Measurements from ENCODE around the gene APPL1. TPM values are rescaled to one million over a fixed set of nuclear protein-coding genes. Genes with fewer than 3 reads are reported as not detected.

Gene APPL1
- total and polyA plus RNA-seq, 2 donors (not counting 3 experiments of a cell fraction or from before 2014, with no cell fraction given), result 9.2 to 28.8 TPM

DNA sequence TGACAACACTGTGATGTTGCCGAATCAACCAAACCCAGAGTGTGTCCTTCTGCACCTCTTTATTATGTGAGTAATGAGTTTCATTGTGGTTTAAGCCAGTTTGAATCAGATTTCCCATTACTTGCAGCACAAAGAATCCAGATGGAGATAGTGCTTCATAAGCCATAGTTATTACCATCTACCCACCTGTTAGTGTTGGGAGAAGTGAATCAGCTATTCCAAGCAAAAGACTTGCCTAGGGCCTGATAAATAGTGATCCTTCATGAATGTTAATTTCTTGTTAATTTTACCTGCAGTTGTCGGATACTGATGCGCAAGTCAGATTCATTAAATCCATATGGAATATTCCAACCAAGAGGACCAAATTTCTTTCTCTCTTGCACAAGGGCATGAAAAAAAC, 86.7 kb downstream of the APPL1 start:
- FAIRE-seq (no peak), DNase-seq (ENCODE audit: low read depth, low spot score) (no peak)
- no peak for TF ChIP-seq GATA2 (IDR thresholded peaks at IDR 0.05; ENCODE audit: insufficient read depth, insufficient read length, low read depth, low read length)
- TF ChIP-seq, protein P1, sequence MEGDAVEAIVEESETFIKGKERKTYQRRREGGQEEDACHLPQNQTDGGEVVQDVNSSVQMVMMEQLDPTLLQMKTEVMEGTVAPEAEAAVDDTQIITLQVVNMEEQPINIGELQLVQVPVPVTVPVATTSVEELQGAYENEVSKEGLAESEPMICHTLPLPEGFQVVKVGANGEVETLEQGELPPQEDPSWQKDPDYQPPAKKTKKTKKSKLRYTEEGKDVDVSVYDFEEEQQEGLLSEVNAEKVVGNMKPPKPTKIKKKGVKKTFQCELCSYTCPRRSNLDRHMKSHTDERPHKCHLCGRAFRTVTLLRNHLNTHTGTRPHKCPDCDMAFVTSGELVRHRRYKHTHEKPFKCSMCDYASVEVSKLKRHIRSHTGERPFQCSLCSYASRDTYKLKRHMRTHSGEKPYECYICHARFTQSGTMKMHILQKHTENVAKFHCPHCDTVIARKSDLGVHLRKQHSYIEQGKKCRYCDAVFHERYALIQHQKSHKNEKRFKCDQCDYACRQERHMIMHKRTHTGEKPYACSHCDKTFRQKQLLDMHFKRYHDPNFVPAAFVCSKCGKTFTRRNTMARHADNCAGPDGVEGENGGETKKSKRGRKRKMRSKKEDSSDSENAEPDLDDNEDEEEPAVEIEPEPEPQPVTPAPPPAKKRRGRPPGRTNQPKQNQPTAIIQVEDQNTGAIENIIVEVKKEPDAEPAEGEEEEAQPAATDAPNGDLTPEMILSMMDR (IDR thresholded peaks at IDR 0.05; ENCODE audit: extremely low read depth in 1 of 2, insufficient read depth in 1 of 2, low read depth in 1 of 2, low read length in 2 of 2), result no peak
- TF ChIP-seq POLR2A (IDR thresholded peaks at IDR 0.05; ENCODE audit: low read depth, low read length), result no peak
- TF ChIP-seq EZH2 (IDR thresholded peaks at IDR 0.05; ENCODE audit: borderline replicate concordance, low read depth, low read length, severe bottlenecking), result no peak
- TF ChIP-seq MYC (IDR thresholded peaks at IDR 0.05; ENCODE audit: low read depth, low read length), result no peak
- TF ChIP-seq, protein P2, sequence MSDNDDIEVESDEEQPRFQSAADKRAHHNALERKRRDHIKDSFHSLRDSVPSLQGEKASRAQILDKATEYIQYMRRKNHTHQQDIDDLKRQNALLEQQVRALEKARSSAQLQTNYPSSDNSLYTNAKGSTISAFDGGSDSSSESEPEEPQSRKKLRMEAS (IDR thresholded peaks at IDR 0.05; ENCODE audit: insufficient read depth, insufficient read length), result no peak
- TF ChIP-seq JUN (IDR thresholded peaks at IDR 0.05; ENCODE audit: borderline replicate concordance, insufficient read depth, insufficient read length, low read depth), result no peak
- no peak for TF ChIP-seq POLR2AphosphoS5 (IDR thresholded peaks at IDR 0.05; ENCODE audit: insufficient read depth, low read depth, low read length)
- TF ChIP-seq FOS (IDR thresholded peaks at IDR 0.05; ENCODE audit: borderline replicate concordance, insufficient read depth, low read length), result no peak
- ChIA-PET CTCF (interaction anchor here (1.2 kb wide), 1 partner anchor 10 kb away, joined by 4 read pairs; no protein-coding TSS in a partner anchor), POLR2A (no interaction called here)
- Histone ChIP-seq H3K27ac (ENCODE audit: insufficient read depth, low read depth, low read length) (no peak overlapping the region), H3K27me3 (ENCODE audit: control insufficient read depth in 2 of 2, insufficient read depth in 2 of 2, low read length in 2 of 2) (peaks cover 5 to 27% of the 10 kb centered on the region in 2 experiments), H4K20me1 (replicated peaks; ENCODE audit: control insufficient read depth, extremely low read depth, insufficient read depth, low read length) (no peaks in the 10 kb centered on the region), H3K4me3 (replicated peaks in 1 of 3; ENCODE audit: insufficient read depth in 1 of 3, low read depth in 1 of 3, low read length in 3 of 3) (no peak overlapping the region), H3K9me3 (replicated peaks; ENCODE audit: control insufficient read depth, insufficient read depth, low read length) (no peaks in the 10 kb centered on the region), H3K9me1 (replicated peaks; ENCODE audit: control insufficient read depth, extremely low read depth, insufficient read depth, low read length) (no peaks in the 10 kb centered on the region), H3K36me3 (ENCODE audit: control insufficient read depth in 2 of 2, extremely low read depth in 1 of 2, insufficient read depth in 2 of 2, low read length in 2 of 2) (no peaks in the 10 kb centered on the region), H3K4me1 (ENCODE audit: control insufficient read depth, extremely low read depth, insufficient read depth, low read length) (no peaks in the 10 kb centered on the region), H3K79me2 (ENCODE audit: control insufficient read depth, insufficient read depth, low read length) (no peaks in the 10 kb centered on the region), H3K9ac (replicated peaks; ENCODE audit: extremely low read depth, insufficient read depth, low read length) (no peak overlapping the region), H3K4me2 (ENCODE audit: insufficient read depth, low read length) (no peak overlapping the region), H2AFZ (ENCODE audit: low read depth, low read length) (no peak overlapping the region)
- intact Hi-C loops (cut with micrococcal nuclease) (no loop called here), dilution Hi-C loops (cut with MboI; ENCODE audit: extremely low pct_ligation_motif_present, low sequenced_read_pairs) (no loop called here)
- no TSS peak for BruUV-seq (replicated peaks)

Other genes with a start within 250 kb of the APPL1 start
- 0.14 TPM in 1 of 2 replicates, not detected in the other for gene SPATA12, start 167.1 kb upstream of the APPL1 start, total RNA-seq
- 0.13 and 0.18 TPM in 2 replicates for gene SPATA12, start 167.1 kb upstream of the APPL1 start, polyA plus RNA-seq
- 0.93 and 0.97 TPM in 2 replicates for gene IL17RD, start 62.4 kb upstream of the APPL1 start, total RNA-seq
- 0.29 and 0.36 TPM in 2 replicates for gene IL17RD, start 62.4 kb upstream of the APPL1 start, polyA plus RNA-seq
- gene HESX1, start 27.8 kb upstream of the APPL1 start, total RNA-seq, result 0.58 and 0.65 TPM in 2 replicates
- 0.21 and 0.35 TPM in 2 replicates for gene HESX1, start 27.8 kb upstream of the APPL1 start, polyA plus RNA-seq
- not detected in 2 replicates for gene ASB14, start 65.0 kb downstream of the APPL1 start, total RNA-seq
- gene ASB14, start 65.0 kb downstream of the APPL1 start, polyA plus RNA-seq, result 0.01 TPM in 1 of 2 replicates, not detected in the other

Data from endothelial cell of umbilical vein (primary cell).